Coronary artery (tissue), 2 donors: ENCODE data around the gene MESD.

ENCODE experiments used
- DNase-seq: peaks from one replicate; pipeline ENCODE4 v3.0.0-alpha.2; 2017; ENCODE audit warnings: low spot score
- H3K27ac ChIP-seq, 2 donors: fragments of 200-600 bp; sonication (generic); one replicate each; pipeline ENCODE4 v1.5.1; 2016 to 2019
- H3K4me3 ChIP-seq: fragments of 200-600 bp; sonication (generic); 2 replicates; pipeline ENCODE4 v1.5.1; 2016; ENCODE audit warnings: mild to moderate bottlenecking, moderate library complexity
- TF ChIP-seq, protein P1 (sequence below): fragments of 200-600 bp; sonication (generic); IDR thresholded peaks from one replicate; pipeline ENCODE4 v1.5.1; 2019; ENCODE audit warnings: antibody characterized with exemption

MESD gene

DNA sequence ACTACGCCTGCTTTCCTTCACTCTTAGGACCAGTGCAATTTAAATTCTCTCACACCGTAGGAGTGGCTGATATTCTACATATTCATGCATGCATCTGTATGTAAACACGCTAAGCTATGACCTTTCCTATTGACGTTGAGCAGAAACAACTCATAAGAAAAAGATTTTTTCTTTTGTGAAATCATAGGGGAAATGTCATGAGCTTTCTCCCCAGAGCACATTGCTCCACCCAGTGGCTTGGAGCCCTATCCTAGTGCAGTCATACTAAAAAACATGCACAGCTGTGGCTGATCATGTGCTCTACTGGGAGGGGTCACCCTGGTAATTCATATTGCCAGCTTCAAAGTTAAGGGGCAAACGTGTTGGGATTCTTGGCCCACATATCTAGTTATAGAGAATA is 1.8 kb upstream of the MESD start:
- DNase-seq = peak; percentile 80
- TF ChIP-seq, protein P1, sequence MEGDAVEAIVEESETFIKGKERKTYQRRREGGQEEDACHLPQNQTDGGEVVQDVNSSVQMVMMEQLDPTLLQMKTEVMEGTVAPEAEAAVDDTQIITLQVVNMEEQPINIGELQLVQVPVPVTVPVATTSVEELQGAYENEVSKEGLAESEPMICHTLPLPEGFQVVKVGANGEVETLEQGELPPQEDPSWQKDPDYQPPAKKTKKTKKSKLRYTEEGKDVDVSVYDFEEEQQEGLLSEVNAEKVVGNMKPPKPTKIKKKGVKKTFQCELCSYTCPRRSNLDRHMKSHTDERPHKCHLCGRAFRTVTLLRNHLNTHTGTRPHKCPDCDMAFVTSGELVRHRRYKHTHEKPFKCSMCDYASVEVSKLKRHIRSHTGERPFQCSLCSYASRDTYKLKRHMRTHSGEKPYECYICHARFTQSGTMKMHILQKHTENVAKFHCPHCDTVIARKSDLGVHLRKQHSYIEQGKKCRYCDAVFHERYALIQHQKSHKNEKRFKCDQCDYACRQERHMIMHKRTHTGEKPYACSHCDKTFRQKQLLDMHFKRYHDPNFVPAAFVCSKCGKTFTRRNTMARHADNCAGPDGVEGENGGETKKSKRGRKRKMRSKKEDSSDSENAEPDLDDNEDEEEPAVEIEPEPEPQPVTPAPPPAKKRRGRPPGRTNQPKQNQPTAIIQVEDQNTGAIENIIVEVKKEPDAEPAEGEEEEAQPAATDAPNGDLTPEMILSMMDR = no peak
- Histone ChIP-seq H3K4me3 (no peak overlapping the region), H3K27ac (peak overlapping the region; percentile 86 to 97)

DNA sequence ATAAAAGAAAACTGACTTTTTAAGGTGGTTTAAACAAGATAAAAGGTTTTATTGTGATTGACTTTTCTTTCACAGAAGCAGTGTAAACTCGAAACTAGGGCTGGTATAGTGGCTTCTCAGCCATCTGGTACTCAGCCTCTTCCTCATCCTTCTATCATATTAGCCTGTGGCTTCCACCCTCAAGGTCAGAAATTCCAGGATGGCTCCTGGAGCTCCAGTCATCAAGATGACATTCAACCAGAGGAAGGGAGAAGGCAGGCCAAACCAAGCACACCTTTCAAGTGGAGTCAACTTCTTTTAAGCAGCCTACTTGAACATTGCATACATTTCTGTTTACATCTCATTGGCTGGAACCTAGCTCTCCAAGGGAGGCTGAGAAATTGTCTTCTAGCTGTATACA is 1.3 kb upstream of the MESD start:
- TF ChIP-seq, protein P1 = no peak
- peak overlapping the region; percentile 86 to 97 for H3K27ac ChIP-seq
- no peak overlapping the region for H3K4me3 ChIP-seq
- DNase-seq = no peak

DNA sequence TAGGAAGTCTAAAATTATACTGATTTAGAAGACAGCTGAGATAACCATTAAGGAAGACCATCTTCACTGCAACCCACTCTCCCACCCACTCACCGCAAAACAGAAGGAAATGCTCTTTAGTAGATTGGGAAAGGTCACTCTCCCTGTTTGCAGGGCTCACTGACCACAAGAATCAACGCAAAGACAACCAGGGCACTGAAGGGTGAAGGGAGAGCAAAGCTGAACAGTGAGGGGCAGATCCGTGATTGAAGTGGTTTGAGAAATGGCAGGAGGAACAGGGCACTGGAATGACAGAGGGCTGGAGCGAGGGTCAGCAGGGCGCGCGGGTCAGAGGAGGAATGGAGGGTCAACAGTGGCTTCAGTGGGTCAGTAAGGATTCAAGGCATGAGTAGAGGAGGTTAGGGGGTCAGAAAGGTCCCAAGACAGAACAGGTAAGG is 520 bp downstream of the MESD start:
- peak overlapping the region; percentile 97 for H3K4me3 ChIP-seq
- TF ChIP-seq, protein P1 = no peak
- DNase-seq = no peak
- peak overlapping the region; percentile 86 to 97 for H3K27ac ChIP-seq

DNA sequence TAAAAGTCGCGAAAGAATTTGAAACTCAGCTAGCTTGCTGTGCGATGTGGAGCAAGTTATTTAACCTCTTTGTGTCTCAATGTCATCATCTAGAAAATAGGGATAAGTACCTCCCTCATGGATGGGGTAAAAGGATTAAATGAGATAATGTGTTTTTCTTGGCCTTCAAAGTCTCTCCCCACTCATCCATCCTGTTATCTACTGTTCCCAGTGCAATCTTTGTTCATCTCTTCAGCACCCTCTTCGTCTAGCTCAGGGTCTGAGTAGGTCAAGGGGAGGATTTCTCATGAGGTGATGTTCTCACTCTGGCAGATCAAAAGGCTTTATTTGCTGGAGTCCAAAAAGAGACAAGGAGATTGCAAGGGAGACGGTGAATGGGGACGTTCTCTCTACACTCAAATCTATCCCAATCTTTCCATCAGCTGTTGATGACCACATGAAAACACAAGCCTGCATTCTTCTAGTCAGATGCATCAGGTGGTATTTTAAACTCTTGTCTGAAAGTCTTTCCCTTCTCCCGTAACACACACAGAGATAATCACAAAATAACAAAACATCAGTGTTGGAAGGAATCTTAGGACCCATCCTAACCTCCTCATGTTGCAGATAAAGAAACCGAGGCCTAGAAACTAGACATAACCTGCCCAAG is 1.3 kb downstream of the MESD start:
- no peak for DNase-seq
- peak overlapping the region; percentile 97 for H3K4me3 ChIP-seq
- no peak overlapping the region for H3K27ac ChIP-seq
- TF ChIP-seq, protein P1 = no peak

DNA sequence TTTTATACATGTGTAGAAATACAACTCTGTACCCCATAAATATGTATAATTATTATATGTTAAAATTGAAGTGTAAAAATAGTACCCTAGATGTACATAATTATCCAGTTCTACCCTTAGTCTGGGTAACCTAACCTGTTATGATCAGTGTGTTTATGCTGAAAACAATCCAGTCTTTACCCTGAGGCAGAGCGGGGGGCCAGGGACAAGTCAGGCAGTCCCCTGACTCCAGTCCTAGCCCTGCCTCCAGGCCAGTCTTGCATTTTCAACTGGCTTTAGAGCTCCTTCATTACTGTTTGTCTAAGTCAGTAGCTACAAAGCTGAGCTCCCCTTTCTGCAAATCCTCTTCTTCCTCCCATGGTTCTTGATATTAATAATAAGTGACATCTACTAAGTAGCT is 3.1 kb downstream of the MESD start:
- Histone ChIP-seq H3K4me3 (no peak overlapping the region), H3K27ac (no peak overlapping the region)
- no peak for DNase-seq
- TF ChIP-seq, protein P1 = no peak

DNA sequence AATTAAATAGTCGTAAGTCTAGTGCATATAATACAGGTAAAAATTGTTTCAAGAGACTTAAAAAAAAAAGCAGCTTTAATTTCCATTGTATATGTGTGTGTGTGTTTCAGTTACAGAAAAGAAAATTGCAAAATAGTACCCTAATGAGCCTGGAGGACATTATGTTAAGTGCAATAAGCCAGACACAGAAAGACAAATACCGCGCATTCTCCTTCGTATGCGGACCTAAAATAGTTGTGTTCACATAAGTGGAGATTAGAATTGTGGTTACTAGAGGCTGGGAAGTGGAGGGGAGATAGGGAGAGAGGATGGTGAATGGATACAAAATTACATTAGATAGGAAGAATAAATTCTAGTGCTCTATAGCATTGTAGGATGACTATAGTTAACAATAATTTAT is 3.6 kb downstream of the MESD start:
- TF ChIP-seq, protein P1 = no peak
- H3K27ac ChIP-seq = no peak overlapping the region
- no peak overlapping the region for H3K4me3 ChIP-seq
- no peak for DNase-seq

DNA sequence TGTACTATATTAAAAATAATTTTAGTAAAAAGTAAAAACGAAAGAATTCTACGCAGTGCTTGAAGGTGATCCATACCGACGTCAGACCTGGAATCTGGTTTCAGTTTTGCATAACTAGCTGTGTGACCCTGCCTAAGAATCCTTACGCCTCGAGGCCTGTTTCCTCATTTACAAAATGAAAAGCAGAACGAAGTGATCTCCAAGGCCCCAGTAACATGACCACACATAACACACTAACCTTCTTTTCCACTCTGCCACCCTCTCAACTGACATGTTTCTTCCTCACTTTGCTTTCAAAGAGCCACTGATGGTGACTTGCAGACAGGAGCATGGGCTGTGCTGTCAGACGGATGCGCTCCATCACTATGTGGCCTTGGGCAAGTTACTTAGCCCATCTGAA is 4.8 kb downstream of the MESD start:
- peak overlapping the region in 1 of 2 donors; percentile 43 for H3K27ac ChIP-seq
- TF ChIP-seq, protein P1 = no peak
- H3K4me3 ChIP-seq = no peak overlapping the region
- no peak for DNase-seq
